Measurements from ENCODE around the gene CNFN. TPM values are rescaled to one million over a fixed set of nuclear protein-coding genes. Genes with fewer than 3 reads are reported as not detected.

CNFN gene
- total RNA-seq, 4 donors from 2014 or later: not detected

DNA sequence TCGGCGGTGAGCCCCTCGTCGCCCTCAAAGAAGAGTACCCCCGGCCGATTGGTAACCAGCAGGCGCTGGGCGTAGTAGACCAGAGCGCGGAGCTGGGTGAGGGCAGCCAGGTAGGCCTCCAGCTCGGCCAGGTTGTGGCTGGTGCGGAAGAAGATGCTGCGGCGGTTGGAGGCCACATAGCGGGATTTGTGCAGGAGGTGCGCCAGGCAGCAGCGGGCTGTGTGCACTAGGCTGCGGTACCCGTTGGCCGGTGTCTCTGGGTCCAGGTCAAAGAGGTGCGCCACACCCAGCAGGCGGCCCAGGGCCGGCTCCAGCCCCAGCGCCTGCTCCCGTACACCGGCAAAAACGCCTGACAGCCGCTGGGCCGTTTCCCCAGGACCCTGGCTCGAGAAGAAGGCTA lies 20.3 kb upstream of the CNFN start:
- DNase-seq (ENCODE audit: low spot score) (no peak), ATAC-seq (ENCODE audit: low FRiP score) (no peak)
- no peak for TF ChIP-seq CTCF (IDR thresholded peaks at IDR 0.05)

DNA sequence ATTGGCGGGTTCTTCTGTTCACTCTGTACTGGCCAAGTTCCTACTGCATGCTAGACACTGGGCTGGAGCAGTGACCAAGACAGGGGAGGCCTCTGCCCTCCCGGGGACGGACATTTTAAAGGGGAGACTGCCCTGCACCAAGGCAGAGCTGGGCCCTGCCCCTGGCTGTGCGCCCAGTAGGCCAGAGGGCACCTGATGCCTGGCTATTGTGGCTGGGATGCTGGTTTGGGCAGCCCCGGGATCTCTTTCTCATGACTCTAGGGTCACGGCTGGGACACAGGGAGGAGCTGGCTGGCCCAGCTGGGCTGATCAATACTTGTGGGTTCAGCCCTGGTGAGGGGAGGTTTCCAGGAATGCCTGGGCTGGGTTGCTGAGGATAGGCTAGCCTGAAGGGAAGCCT lies 19.4 kb upstream of the CNFN start:
- no peak for ATAC-seq (ENCODE audit: low FRiP score)
- no peak for DNase-seq (ENCODE audit: low spot score)

DNA sequence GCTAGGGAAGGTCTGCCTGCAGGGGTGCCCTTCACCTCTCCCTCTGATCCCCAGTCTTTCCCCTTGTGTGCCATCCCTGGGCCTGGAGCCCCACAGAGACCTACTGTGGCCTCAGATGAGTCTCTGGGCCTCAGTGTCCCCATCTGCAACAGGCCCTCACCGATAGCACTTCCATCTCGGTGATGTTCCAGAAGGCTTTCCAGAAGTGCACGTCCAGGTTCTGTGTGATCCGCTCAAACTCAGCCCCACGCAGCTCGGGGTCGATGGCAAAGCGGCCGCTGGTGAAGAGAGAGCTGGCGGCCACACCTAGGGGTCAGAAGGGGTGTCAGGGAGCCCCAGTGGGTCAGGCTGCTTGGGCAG lies 17.7 kb upstream of the CNFN start:
- ATAC-seq (ENCODE audit: low FRiP score) (no peak), DNase-seq (ENCODE audit: low spot score) (no peak)
- no peak for TF ChIP-seq CTCF (IDR thresholded peaks at IDR 0.05)

More for the DNA sequence above, 19.4 kb upstream of the CNFN start:
- TF ChIP-seq CTCF (IDR thresholded peaks at IDR 0.05): no peak

DNA sequence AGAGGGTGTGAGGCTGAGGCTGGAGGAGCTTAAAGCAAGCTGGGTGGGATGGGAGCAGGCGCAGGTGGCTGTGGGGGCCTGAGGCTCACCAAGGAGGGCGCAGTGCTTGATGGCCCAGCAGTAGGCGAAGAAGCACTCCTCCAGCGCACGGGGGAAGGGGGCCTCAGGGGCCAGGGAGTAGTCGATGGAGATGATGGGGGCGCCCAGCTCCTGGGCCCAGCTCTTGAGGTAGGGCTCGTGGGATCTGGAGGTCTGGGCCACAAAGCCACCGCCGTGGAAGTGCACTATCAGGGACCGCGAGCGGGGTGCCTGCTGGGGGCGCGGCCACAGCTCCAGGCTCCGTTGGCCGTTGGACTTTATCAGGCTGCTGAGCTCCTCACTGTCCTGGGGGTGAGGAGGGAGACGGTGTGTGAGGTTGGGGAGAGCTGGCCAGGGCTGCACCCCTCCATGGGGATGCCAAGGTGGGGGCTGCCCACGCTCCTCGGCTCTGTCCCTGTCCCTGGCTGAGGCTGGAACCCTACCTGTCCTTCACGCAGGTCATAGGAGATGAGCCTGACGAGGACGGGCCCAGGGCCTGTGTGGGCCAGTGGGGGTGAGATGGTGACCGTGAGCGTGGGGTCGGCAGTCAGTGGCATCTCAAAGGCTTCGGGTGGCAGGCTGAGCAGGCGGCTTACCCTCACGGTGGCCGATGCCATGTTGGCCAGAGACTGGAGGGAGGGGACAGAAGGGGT lies 17.2 kb upstream of the CNFN start:
- no peak for DNase-seq (ENCODE audit: low spot score)
- TF ChIP-seq CTCF (IDR thresholded peaks at IDR 0.05): no peak
- ATAC-seq (ENCODE audit: low FRiP score): no peak

- TF ChIP-seq CTCF (IDR thresholded peaks at IDR 0.05): no peak
- ATAC-seq (ENCODE audit: low FRiP score) (no peak), DNase-seq (ENCODE audit: low spot score) (no peak)
Observed at GRCh38 chr19:42406111-42406510, 16.0 kb upstream of the CNFN start.

DNA sequence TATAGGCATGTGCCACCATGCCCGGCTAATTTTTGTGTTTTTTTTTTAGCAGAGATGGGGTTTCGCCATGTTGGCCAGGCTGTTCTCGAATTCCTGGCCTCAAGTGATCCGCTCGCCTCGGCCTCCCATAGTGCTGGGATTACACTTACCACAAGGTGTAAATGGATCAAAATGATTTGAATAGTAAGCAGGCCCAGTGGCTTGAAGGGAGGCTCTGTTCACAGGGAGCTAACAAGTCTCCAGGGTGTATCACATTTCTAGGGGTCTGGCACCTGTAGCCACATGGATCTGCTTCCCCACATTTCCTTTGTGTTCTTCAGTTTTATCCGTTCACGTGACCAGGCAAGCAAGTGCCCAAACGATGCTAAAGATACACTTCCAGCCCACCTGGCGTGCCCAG lies 13.5 kb upstream of the CNFN start:
- no peak for DNase-seq (ENCODE audit: low spot score)
- TF ChIP-seq CTCF (IDR thresholded peaks at IDR 0.05): no peak
- no peak for ATAC-seq (ENCODE audit: low FRiP score)

DNA sequence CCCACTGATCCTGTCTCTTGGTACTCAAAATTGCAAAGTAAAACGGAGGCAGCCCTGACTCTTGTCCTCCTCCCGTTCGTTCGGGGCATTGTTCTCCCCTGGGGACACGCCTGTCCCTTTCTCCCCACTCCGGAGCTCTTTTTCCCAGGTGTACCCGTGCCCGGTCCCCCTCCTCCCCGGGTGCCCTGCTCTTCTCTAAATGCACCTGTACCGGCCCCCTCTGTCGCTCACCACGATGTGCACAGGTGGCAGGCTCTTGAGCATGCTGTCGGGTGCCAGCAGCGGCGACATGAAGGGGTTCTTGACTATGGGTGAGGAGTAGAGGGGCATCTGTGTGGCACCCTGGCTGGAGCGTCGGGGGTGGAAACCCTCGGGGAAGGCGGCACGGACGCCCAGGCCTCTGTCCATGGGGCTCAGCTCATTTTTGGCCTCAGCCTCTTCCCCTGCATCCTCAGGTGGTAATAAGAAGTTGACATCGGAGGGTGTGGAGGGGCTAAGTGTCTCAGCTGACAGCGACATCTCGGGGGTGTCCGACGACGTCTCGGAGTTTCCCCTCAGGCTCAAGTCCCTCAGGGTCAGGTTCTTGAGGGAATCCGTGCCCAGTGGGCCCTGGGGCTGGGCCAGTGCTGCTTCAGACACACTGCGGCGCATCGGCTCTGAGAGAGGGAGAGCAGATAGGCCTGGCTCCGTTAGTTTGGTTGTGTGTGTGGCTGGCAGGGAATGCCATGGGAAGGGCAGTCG lies 12.4 kb upstream of the CNFN start:
- ATAC-seq (ENCODE audit: low FRiP score) (no peak), DNase-seq (ENCODE audit: low spot score) (no peak)
- TF ChIP-seq CTCF (IDR thresholded peaks at IDR 0.05): no peak
